ENCODE data around the gene PTGFRN. TPM values are rescaled to one million over a fixed set of nuclear protein-coding genes. Genes with fewer than 3 reads are reported as not detected.
"Not testable (repeated sequence)": the region's sequence is repeated elsewhere in the genome, so short reads cannot be mapped to it uniquely, and the experiment has no call there.

Gene PTGFRN
- total and polyA plus RNA-seq, 2 of the 8 experiments (the other 6 are each of a cell fraction or from before 2014, with no cell fraction given): 13.0 to 32.6 TPM

DNA sequence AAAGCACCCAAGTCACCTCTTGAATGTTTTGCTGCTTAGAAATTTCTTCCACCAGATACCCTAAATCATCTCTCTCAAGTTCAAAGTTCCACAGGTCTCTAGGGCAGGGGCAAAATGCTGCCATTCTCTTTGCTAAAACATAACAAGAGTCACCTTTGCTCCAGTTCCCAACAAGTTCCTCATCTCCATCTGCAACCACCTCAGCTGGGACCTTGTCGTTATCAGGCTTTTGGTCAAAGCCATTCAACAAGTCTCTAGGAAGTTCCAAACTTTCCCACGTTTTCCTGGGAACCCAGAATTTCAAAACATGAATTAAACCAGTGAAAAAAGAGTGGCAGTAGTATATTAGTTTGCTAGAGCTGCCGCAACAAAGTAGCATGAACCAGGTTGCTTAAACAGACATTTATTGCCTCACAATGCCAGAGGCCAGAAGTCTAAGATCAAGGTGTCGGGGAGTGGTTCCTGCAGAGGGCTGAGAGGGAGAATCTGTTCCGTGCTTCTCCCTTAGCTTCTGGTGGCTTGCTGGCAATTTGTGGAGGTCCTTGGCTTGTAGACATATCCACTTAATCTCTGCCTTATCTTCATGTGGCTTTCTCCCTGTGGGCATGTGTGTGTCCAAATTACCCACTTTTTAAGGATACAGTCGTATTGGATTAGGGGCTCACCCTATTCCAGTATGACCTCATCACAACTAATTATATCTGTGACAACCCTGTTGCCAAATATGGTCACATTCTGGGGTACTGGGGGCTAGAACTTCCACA, 30.2 kb downstream of the PTGFRN start:
- H4K91ac ChIP-seq (replicated peaks; ENCODE audit: insufficient read length, low read length); H2BK5ac ChIP-seq (ENCODE audit: low read depth, low read length); H3K27ac ChIP-seq (ENCODE audit: low read depth, low read length); H3K23ac ChIP-seq (ENCODE audit: insufficient read length); H3K56ac ChIP-seq (replicated peaks; ENCODE audit: insufficient read length, low read depth, low read length); H3K14ac ChIP-seq (ENCODE audit: insufficient read length); H3K4me3 ChIP-seq (ENCODE audit: extremely low read depth in 1 of 4, insufficient read depth in 2 of 4, low read depth in 3 of 4, low read length in 4 of 4); H4K8ac ChIP-seq (ENCODE audit: extremely low read depth, insufficient read depth, low read length); H4K20me1 ChIP-seq (replicated peaks in 1 of 2; ENCODE audit: control insufficient read depth in 1 of 2, insufficient read depth in 2 of 2, low read length in 2 of 2); H3K79me2 ChIP-seq (ENCODE audit: control insufficient read depth in 1 of 2, insufficient read depth in 2 of 2, low read length in 2 of 2); H2AK5ac ChIP-seq (ENCODE audit: low read depth, low read length); H3K27me3 ChIP-seq (replicated peaks in 1 of 4; ENCODE audit: control insufficient read depth in 3 of 4, extremely low read depth in 1 of 4, insufficient read depth in 3 of 4, low read length in 3 of 4); H3K23me2 ChIP-seq (ENCODE audit: low read depth, low read length); H2BK120ac ChIP-seq (replicated peaks; ENCODE audit: low read depth, low read length); H2AFZ ChIP-seq (ENCODE audit: low read length); FAIRE-seq; H3K18ac ChIP-seq (ENCODE audit: extremely low read depth, low read length); H3K9ac ChIP-seq (replicated peaks in 1 of 4; ENCODE audit: extremely low read depth in 1 of 4, low read depth in 3 of 4, low read length in 3 of 4); H2BK12ac ChIP-seq (ENCODE audit: low read depth, low read length); H3K4me2 ChIP-seq (ENCODE audit: insufficient read depth in 1 of 2, low read depth in 2 of 2, low read length in 2 of 2); H2BK20ac ChIP-seq (ENCODE audit: low read length); H2BK15ac ChIP-seq (ENCODE audit: low read length); H3K36me3 ChIP-seq (ENCODE audit: control insufficient read depth in 2 of 4, insufficient read depth in 4 of 4, low read length in 3 of 4); H3K9me3 ChIP-seq (ENCODE audit: insufficient read depth in 2 of 2, low read depth in 1 of 2, low read length in 1 of 2); H3K4ac ChIP-seq (replicated peaks; ENCODE audit: insufficient read length, low read depth, low read length); H3K79me1 ChIP-seq (ENCODE audit: low read depth, low read length); H3K4me1 ChIP-seq (replicated peaks in 1 of 4; ENCODE audit: control insufficient read depth in 3 of 4, insufficient read depth in 4 of 4, low read length in 3 of 4); H4K5ac ChIP-seq (ENCODE audit: insufficient read length, low read depth, low read length); DNase-seq (ENCODE audit: low read depth in 1 of 2, low spot score in 2 of 2): not testable (repeated sequence)
- peak; percentile 19; the same call in 1 of the 2 replicates for TF ChIP-seq SRF (IDR thresholded peaks at IDR 0.05; ENCODE audit: low read depth, low read length)
- ChIA-PET CTCF (ENCODE audit: partially characterized antibody) (interaction anchor here (0.5 to 1.5 kb wide), 3 partner anchors 59 to 227 kb away, joined by 3 read pairs; no protein-coding TSS in a partner anchor), POLR2A (ENCODE audit: partially characterized antibody) (interaction anchor here (0.5 to 0.7 kb wide), 2 partner anchors 47 to 137 kb away, joined by 3 to 4 read pairs; no protein-coding TSS in a partner anchor)
- WGBS, 2 experiments (ENCODE audit: extremely low coverage in 1 of 2, insufficient coverage in 1 of 2, insufficient read length in 1 of 2, insufficient replicate concordance in 2 of 2, low coverage in 1 of 2, low lambda C conversion rate in 2 of 2, missing lambda C conversion rate in 1 of 2): 84% methylated on average over 6 of the region's 6 CpGs; no CpG with 5 or more reads in 1 of the 2 experiments

Measured in H1 (cell line).